ENCODE measurements around the gene ODC1.

ODC1 gene

GRCh38 chr2:10432311-10433181 lies 15.6 kb downstream of the ODC1 start:
- DNase-seq (ENCODE audit: extremely low spot score) = no peak
- ChIA-PET CTCF (interaction anchor here (0.8 kb wide), 1 partner anchor 24 kb away, joined by 3 read pairs; no protein-coding TSS in a partner anchor), POLR2A (interaction anchor here (1.5 kb wide), 1 partner anchor 308 kb away, joined by 3 read pairs; no protein-coding TSS in a partner anchor)
- no peak for TF ChIP-seq SUZ12 (IDR thresholded peaks at IDR 0.05)
- TF ChIP-seq L3MBTL2 (conservative IDR thresholded peaks at IDR 0.05) = no peak
- no peak for TF ChIP-seq SP1 (IDR thresholded peaks at IDR 0.05)
- TF ChIP-seq PKNOX1 (IDR thresholded peaks at IDR 0.05) = no peak
- no peak for TF ChIP-seq NFRKB (IDR thresholded peaks at IDR 0.05)

GRCh38 chr2:10431797-10432196 lies 16.3 kb downstream of the ODC1 start:
- CTCF ChIA-PET = no interaction called here
- no peak for DNase-seq (ENCODE audit: extremely low spot score)
- POLR2A ChIA-PET = interaction anchor here (1.5 kb wide), 1 partner anchor 307 kb away, joined by 3 read pairs; no protein-coding TSS in a partner anchor
- TF ChIP-seq SP1 (IDR thresholded peaks at IDR 0.05) = no peak
- TF ChIP-seq BHLHE40 (IDR thresholded peaks at IDR 0.05; ENCODE audit: borderline replicate concordance) = no peak
- TF ChIP-seq SUZ12 (IDR thresholded peaks at IDR 0.05) = no peak
- no peak for TF ChIP-seq NFRKB (IDR thresholded peaks at IDR 0.05)
- no peak for TF ChIP-seq LEF1 (IDR thresholded peaks at IDR 0.05; ENCODE audit: borderline replicate concordance)
- no peak for TF ChIP-seq CTBP1 (IDR thresholded peaks at IDR 0.05; ENCODE audit: borderline replicate concordance)
- no peak for TF ChIP-seq ARNT (IDR thresholded peaks at IDR 0.05)
- no peak for TF ChIP-seq ZNF384 (IDR thresholded peaks at IDR 0.05)
- TF ChIP-seq L3MBTL2 (conservative IDR thresholded peaks at IDR 0.05) = no peak
- TF ChIP-seq HDGF (IDR thresholded peaks at IDR 0.05; ENCODE audit: borderline replicate concordance) = no peak
- TF ChIP-seq PKNOX1 (IDR thresholded peaks at IDR 0.05) = no peak
- no peak for TF ChIP-seq FOXM1 (IDR thresholded peaks at IDR 0.05; ENCODE audit: borderline replicate concordance)
- TF ChIP-seq TARDBP (IDR thresholded peaks at IDR 0.05) = no peak
- TF ChIP-seq FOXK2 (IDR thresholded peaks at IDR 0.05) = no peak
- no peak for TF ChIP-seq ELF4 (IDR thresholded peaks at IDR 0.05)
- TF ChIP-seq FOXA1 (IDR thresholded peaks at IDR 0.05) = no peak

- no peak for DNase-seq (ENCODE audit: extremely low spot score)
- ChIA-PET CTCF (interaction anchor here (0.6 kb wide), 1 partner anchor 104 kb away, joined by 3 read pairs; no protein-coding TSS in a partner anchor), POLR2A (interaction anchor here (0.5 kb wide), 1 partner anchor 802 kb away, joined by 3 read pairs; no protein-coding TSS in a partner anchor)
- no peak for TF ChIP-seq SP1 (IDR thresholded peaks at IDR 0.05)
- no peak for TF ChIP-seq PKNOX1 (IDR thresholded peaks at IDR 0.05)
- no peak for TF ChIP-seq FOXA1 (IDR thresholded peaks at IDR 0.05)
- no peak for TF ChIP-seq ELF4 (IDR thresholded peaks at IDR 0.05)
- TF ChIP-seq ARNT (IDR thresholded peaks at IDR 0.05) = no peak
- no peak for TF ChIP-seq ZNF384 (IDR thresholded peaks at IDR 0.05)
- no peak for TF ChIP-seq LEF1 (IDR thresholded peaks at IDR 0.05; ENCODE audit: borderline replicate concordance)
- TF ChIP-seq FOXM1 (IDR thresholded peaks at IDR 0.05; ENCODE audit: borderline replicate concordance) = no peak
- no peak for TF ChIP-seq FOXK2 (IDR thresholded peaks at IDR 0.05)
- TF ChIP-seq TARDBP (IDR thresholded peaks at IDR 0.05) = no peak
- no peak for TF ChIP-seq NFRKB (IDR thresholded peaks at IDR 0.05)
- TF ChIP-seq BHLHE40 (IDR thresholded peaks at IDR 0.05; ENCODE audit: borderline replicate concordance) = no peak
Observed at GRCh38 chr2:10430886-10431622, 17.1 kb downstream of the ODC1 start.

GRCh38 chr2:10428924-10429323 lies 19.2 kb downstream of the ODC1 start:
- TF ChIP-seq HDGF (IDR thresholded peaks at IDR 0.05; ENCODE audit: borderline replicate concordance) (no peak), CTBP1 (IDR thresholded peaks at IDR 0.05; ENCODE audit: borderline replicate concordance) (no peak), L3MBTL2 (conservative IDR thresholded peaks at IDR 0.05) (no peak), FOXA1 (IDR thresholded peaks at IDR 0.05) (no peak), BHLHE40 (IDR thresholded peaks at IDR 0.05; ENCODE audit: borderline replicate concordance) (no peak), SP1 (IDR thresholded peaks at IDR 0.05) (no peak), ELF4 (IDR thresholded peaks at IDR 0.05) (no peak), TARDBP (IDR thresholded peaks at IDR 0.05) (no peak), SUZ12 (IDR thresholded peaks at IDR 0.05) (no peak), FOXK2 (IDR thresholded peaks at IDR 0.05) (no peak), ZNF384 (IDR thresholded peaks at IDR 0.05) (no peak), FOXM1 (IDR thresholded peaks at IDR 0.05; ENCODE audit: borderline replicate concordance) (no peak), PKNOX1 (IDR thresholded peaks at IDR 0.05) (no peak)
- POLR2A ChIA-PET = no interaction called here
- CTCF ChIA-PET = interaction anchor here (1.3 kb wide), 1 partner anchor 20 kb away, joined by 3 read pairs; no protein-coding TSS in a partner anchor
- DNase-seq (ENCODE audit: extremely low spot score) = no peak

- ChIA-PET POLR2A (no interaction called here), CTCF (interaction anchor here (1.3 kb wide), 1 partner anchor 20 kb away, joined by 3 read pairs; no protein-coding TSS in a partner anchor)
- DNase-seq (ENCODE audit: extremely low spot score) = no peak
- TF ChIP-seq HDGF (IDR thresholded peaks at IDR 0.05; ENCODE audit: borderline replicate concordance) (no peak), PKNOX1 (IDR thresholded peaks at IDR 0.05) (no peak), ZNF384 (IDR thresholded peaks at IDR 0.05) (no peak), SP1 (IDR thresholded peaks at IDR 0.05) (no peak), ELF4 (IDR thresholded peaks at IDR 0.05) (no peak), BHLHE40 (IDR thresholded peaks at IDR 0.05; ENCODE audit: borderline replicate concordance) (no peak), ARNT (IDR thresholded peaks at IDR 0.05) (no peak), LEF1 (IDR thresholded peaks at IDR 0.05; ENCODE audit: borderline replicate concordance) (no peak)
Observed at GRCh38 chr2:10428355-10428754, 19.8 kb downstream of the ODC1 start.

Data from HEK293T (cell line).